GF-D8 (cell line): ENCODE results near the gene EDC4.
"Not testable (repeated sequence)": the region's sequence is repeated elsewhere in the genome, so short reads cannot be mapped to it uniquely, and the experiment has no call there.

Experiments
- DNase-seq: peaks from one replicate; lab custom pipeline; 2025; lab: John Stamatoyannopoulos, UW

Gene EDC4

GRCh38 chr16:67909056-67909742 is 36.3 kb downstream of the EDC4 start:
- DNase-seq: no peak

DNA sequence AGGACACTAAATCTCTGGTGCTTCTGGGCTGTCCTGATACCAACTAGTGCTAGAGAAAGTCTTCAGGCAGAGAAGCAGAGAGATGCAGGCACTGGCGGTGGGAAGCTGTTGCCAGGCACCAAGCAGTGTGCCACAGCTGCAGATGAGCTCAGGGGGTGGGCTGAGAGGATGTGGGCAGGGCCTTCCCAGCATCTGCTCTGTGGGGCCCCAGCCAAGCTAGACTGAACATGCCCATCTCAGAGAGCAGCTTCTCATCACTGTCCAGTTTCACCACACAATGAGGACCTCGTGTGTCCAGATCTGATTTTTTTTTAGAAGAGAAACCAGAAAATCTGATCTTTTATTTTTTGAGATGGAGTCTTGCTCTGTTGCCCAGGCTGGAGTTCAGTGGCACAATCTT is 37.3 kb downstream of the EDC4 start:
- DNase-seq: no peak

DNA sequence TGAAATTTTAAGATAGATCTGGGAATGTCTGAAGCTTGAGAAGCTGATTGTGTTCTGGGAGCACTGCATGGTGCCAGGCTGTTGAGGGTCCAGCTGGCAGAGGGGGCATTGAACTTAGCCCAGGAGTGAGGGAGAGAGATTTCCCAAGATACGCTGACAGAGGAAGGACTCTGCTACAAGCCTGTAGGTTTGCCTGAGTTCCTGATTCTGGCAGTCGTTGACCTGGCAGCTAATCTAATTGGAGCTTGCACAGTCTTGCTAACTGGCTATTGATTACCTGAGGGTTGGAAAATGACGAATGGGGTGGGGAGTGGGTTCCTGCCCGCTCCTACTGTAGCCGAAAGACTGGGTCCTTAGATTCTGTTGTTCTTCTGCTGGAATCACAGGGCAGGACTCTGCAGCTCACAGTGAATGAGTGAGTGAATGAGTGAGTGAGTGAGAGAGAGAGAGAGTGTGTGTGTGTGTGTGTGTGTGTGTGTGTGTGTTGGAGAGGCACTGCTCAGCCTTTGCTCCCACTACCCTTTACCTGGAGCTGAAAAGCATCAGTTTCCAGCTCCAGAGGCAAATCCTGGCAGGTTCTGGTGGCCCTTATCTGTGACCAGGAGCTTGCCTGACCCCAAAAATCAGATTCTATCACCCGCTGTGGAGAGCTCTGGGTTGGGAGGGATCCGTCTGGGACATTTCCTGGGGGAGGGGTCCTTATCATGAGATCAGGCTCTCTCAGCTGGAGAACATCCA is 42.1 kb downstream of the EDC4 start:
- no peak for DNase-seq

- not testable (repeated sequence) for DNase-seq
These were observed 42.6 kb downstream of the EDC4 start for GRCh38 chr16:67915496-67915769.

GRCh38 chr16:67915831-67916723 is 43.2 kb downstream of the EDC4 start:
- no peak for DNase-seq

GRCh38 chr16:67917140-67917851 is 44.4 kb downstream of the EDC4 start:
- no peak for DNase-seq

- DNase-seq: no peak
These were observed 45.0 kb downstream of the EDC4 start for GRCh38 chr16:67917852-67918236.

DNA sequence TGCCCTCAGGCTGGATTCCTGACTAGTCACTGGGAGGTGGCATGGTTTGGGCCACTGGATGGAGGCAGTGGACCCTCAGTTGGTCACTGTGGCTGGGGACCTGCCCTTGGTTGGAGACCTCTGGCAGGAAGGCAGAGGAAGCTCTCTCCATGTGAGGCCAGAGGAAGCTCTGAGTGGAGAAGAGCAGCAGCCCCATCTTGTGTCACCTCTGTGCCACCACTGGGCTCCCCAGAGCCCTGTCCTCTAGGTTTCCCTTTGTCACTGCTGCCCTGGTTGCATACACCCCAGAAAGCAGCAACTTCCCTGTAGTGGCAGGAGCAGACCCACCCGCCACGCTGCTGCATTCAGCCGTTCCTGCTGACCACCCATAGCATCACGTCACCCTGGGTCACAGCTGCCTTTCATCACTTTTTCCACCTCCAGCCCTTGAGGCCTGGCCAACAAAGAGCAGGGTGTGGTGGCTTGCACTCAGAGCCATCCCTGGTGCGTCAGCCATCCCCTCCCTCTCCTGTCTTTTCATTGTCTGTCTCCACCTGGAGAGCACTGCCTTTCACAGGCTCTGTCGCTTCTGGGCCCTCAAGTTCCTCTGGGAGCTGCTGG is 46.9 kb downstream of the EDC4 start:
- DNase-seq: no peak

DNA sequence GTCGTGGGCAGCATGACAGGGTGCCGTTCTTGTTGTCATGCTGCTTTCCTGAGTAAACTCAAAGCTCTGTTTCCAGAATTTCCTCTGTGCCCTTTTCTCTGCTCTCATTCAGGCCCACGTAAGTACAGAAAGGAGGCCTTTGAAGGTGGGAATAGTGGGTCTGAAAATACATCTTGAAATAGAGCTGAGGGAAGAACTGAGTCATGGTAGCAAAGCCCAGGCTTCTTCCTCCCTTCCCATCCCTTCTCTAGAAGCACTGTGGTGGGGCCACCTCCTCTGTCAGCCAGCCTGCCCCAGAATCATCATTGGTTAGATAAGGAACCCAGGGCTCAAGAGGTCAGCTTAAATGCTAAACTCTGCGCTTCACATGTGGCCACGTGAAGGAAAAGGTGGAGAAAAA is 49.4 kb downstream of the EDC4 start:
- DNase-seq: no peak

- DNase-seq: no peak
These were observed 49.9 kb downstream of the EDC4 start for GRCh38 chr16:67922740-67923139.

- no peak for DNase-seq
These were observed 50.7 kb downstream of the EDC4 start for GRCh38 chr16:67923414-67924116.

- no peak for DNase-seq
These were observed 51.5 kb downstream of the EDC4 start for GRCh38 chr16:67924140-67924906.

DNA sequence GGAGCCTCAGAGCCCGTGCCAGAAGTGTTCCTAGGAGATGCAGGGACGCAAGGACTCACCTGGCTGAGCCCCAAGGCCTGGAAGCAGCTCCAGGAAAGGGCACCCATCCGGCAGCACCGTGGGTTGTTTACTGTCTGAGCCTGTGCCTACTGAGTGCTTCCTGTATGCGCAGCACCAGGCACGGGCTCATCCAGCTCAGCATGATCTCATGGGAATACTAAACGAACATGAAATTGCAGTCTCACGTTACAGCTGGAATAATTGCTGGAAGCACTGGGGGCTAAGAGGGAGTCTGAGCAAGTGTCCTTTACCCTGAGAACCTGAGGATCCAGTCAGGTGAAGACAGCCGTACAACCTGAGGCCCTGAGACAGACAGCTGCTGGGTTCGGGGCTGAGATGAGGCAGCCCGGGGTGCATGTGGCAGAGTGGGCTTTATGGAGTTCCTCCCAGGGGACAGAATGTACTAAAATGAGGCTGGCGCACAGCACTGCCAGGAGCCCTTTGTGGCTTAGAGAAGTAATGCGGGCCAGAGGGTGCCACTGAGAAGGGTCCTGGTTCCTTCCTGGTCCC is 53.4 kb downstream of the EDC4 start:
- DNase-seq: no peak

GRCh38 chr16:67927131-67927941 is 54.5 kb downstream of the EDC4 start:
- DNase-seq: no peak

DNA sequence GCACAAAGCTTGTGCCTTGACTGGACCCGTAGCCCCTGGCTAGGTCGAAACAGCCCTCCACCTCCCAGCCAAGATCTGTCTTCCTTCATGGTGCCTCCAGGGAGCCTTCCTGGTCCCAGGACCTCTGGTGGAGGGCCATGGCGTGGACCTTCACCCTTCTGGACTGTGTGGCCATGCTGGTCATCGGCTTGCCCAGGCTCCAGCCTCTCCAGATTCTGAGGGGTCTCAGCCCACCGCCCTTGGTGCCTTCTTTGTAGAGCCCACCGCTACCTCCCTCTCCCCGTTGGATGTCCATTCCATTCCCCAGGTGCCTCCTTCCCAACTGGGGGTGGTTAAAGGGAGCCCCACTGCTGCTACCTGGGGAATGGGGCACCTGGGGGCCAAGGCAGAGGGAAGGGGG is 55.3 kb downstream of the EDC4 start:
- no peak for DNase-seq

DNA sequence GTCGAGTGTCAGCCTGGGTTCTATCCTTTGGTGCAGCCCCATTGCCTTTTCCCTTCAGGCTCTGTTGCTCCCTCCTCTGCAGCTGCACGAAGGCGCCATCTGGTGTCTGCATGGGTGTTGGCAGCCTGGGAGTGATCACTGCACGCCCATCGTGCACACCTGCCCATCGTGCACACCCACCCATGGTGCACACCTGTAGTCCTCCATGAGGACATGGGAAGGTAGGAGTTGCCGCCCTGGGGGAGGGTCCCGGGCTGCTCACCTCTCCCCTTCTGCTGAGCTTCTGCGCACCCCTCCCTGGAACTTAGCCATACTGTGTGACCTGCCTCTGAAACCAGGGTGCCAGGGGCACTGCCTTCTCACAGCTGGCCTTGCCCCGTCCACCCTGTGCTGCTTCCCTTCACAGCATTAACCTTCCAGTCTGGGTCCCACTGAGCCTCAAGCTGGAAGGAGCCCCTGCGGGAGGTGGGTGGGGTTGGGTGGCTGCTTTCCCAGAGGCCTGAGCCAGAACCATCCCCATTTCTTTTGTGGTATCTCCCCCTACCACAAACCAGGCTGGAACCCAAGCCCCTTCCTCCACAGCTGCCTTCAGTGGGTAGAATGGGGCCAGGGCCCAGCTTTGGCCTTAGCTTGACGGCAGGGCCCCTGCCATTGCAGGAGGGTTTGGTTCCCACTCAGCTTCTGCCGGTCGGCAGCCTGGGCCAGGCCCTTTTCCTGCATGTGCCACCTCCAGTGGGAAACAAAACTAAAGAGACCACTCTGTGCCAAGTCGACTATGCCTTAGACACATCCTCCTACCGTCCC is 55.9 kb downstream of the EDC4 start:
- peak; percentile 25 for DNase-seq

DNA sequence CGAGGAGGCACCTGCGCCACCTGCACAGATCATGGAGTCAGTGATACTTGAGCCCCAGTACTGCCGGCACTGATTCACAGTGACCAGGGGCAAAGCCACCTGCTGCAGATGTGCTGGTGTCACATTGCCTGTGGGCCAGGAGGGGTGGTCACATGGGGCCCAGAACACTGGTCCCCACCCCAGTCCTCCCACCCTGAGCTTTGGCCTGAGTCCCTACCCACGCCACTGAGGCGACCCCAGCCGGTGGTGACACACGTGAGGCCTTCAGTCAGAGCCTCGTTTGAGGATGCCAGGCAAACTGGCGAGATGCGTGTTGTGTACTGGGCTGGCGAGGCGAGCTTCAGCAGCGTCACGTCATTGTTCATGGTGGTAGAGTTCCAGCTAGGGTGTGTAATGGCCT is 57.3 kb downstream of the EDC4 start:
- no peak for DNase-seq

DNA sequence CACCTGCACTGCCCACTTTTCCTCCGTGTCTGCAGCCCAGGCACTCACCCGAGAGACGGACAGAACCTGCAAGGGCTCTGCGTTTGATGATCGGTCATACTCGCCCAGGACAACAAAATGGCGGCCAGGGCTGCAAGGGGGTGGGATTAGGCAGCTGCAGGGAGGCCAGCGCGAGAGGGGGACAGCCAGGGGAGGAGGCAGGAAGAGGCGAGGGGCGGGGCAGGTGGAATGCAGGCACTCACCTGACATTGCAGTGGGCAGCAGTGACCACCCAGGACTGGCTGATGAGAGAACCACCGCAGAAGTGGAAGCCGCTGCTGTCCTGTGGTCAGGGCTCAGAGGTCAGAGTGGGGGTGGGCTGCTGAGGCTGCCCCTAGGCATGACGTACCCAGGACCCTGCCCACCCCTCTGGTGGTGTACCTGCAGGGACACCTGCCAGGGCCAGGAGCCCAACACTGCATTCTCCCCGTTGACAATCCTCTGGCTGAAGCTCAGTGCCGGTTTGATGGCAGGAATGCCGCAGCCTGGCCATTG is 57.9 kb downstream of the EDC4 start:
- no peak for DNase-seq
